HK-2 (cell line): ENCODE measurements around the gene AXL.
"Not testable (repeated sequence)": the region's sequence is repeated elsewhere in the genome, so short reads cannot be mapped to it uniquely, and the experiment has no call there.

Experiments
- DNase-seq: peaks from one replicate; pipeline ENCODE4 v3.0.0-alpha.2; 2018; ENCODE audit not compliant: unreplicated experiment

AXL gene

GRCh38 chr19:41206926-41207750 is 11.9 kb upstream of the AXL start:
- DNase-seq = no peak

DNA sequence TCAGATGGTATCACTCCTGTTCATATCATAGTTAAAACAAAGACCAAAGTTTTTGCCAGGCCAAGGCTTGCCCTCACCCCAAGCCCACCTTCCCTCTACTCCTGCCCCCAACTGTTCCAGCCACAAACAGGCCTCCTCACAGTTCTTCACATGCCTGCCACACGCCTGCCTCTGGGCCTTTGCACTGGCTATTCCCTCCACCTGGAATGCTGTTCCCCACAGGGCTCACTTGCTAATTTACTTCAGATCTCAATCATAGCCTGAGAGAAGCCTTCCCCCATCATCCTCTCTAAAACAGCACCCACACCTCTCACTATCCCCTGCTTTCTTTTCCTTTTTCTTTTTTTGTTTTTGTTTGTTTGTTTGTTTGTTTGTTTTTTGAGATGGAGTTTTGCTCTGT is 4.9 kb upstream of the AXL start:
- DNase-seq = no peak

- DNase-seq = no peak
Observed at GRCh38 chr19:41217741-41218140, 1.3 kb upstream of the AXL start.

DNA sequence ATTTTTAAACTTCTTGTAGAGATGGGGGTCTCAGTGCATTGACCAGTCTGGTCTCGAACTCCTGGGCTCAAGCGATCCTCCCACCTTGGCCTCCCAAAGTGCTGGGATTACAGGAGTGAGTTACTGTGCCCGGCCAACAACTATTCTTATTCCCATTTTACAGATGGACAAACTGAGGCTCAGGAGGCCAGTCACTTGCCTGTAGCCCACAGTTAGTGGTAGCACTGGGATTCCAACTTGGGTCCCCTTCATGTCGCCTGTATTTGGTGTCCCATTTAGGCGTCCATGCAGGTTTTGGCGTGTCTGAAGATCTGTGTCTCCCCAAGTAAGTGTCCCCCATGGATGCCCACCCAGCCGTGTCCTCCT is 791 bp upstream of the AXL start:
- DNase-seq = no peak

DNA sequence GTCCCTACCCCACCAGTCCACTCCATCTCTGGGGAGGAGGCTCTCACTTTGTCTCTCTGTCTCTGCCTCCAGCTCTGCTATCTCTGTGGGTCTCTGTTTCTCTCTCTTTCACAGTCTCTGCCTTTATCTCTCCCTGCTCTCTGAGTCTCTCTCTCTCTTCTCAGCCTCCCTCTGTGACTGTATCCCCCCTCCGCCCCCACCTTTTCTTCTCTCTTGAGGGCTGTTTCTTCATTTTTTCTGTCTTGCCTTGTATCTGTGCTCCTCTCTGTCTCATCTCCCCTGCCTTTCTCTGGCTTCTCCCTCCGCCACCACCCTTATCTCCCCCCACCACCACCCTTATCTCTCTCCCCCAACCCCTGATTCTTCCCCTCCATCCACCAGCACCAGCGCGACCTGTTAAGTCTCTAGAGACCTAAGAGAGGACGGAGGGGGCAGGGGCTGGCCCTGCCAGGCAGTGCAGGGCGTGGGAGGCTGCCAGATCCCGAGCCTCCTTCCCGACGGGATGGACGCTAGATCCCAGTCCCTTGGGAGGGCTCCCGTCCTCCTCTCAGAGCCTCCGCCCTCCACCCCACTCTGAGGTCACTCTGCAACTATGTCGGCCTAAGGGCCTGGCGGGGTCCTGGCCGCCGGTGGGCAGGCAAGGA is 1.0 kb downstream of the AXL start:
- peak; percentile 61 for DNase-seq

DNA sequence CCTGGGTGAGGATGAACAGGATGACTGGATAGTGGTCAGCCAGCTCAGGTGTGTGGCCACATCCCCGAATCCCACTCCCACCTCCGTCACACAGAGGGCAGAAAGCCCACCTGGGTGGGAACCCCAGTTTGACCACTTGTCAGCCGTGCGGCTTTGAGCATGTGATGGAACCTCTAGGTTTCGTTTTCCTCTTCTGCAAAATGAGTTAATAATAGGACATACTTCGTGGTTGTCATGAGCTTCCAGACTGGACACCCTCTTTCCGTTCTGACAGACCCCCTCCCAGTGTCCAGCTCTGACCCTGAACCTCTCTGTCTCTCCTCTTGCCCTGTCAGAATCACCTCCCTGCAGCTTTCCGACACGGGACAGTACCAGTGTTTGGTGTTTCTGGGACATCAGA is 1.8 kb downstream of the AXL start:
- DNase-seq = no peak

GRCh38 chr19:41221514-41222205 is 2.6 kb downstream of the AXL start:
- DNase-seq = no peak

GRCh38 chr19:41222240-41222639 is 3.2 kb downstream of the AXL start:
- DNase-seq = no peak

GRCh38 chr19:41223431-41224234 is 4.6 kb downstream of the AXL start:
- peak; percentile 92 for DNase-seq

DNA sequence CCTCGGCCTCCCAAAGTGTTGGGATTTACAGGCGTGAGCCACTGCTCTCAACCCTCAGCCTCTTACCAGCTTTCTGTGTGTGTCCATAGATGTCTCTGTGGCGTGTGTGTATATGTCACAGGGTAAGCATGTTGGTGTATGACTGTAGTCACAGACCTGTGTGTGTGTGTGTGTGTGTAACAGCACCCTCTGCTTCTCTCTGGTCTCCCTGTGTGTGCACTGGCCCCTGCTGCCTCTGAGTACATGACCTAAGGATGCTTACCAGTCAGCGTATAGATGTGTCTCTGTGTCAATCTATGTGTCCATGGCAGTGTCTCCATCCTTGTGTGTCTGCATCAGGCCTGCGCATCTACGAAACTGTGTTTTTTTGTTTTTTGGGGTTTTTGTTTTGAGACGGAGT is 5.6 kb downstream of the AXL start:
- DNase-seq = no peak

DNA sequence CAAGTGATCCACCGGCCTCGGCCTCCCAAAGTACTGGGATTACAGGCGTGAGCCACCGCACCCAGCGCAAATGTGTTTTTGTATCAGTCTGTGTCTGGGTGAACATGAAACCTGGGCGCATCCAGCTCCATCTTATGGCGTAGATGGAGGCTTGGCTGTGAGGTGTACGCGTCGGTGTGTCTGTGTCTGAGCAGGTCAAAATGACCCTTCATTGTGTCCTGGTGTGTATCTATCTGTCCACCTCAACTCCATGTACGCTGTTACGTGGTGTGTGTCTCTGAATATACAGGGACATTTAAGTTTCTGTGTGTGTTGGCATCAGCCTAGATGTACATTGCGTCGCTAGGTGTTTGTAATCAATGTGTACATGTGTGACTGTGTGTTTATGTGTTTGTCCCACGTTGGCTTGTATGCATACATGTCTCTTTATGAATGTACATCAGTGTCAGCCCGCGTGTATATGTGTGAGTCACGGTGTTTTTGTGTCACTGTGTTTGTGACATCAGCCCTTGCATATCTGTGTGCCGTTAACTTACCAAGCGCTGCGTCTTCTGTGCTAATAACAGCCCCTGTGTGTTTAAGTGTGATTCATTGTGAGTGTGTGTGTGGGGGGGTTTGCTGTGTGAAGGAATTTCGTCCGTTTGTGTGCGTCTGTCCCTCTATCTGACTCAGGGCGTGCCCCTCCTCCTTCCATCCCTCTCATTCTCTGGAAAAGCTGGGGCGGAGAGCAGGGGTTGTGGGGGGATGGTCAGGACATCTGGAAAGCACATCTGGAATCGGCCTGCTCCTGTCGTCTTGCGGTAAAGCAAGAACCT is 6.4 kb downstream of the AXL start:
- DNase-seq = peak; percentile 93

DNA sequence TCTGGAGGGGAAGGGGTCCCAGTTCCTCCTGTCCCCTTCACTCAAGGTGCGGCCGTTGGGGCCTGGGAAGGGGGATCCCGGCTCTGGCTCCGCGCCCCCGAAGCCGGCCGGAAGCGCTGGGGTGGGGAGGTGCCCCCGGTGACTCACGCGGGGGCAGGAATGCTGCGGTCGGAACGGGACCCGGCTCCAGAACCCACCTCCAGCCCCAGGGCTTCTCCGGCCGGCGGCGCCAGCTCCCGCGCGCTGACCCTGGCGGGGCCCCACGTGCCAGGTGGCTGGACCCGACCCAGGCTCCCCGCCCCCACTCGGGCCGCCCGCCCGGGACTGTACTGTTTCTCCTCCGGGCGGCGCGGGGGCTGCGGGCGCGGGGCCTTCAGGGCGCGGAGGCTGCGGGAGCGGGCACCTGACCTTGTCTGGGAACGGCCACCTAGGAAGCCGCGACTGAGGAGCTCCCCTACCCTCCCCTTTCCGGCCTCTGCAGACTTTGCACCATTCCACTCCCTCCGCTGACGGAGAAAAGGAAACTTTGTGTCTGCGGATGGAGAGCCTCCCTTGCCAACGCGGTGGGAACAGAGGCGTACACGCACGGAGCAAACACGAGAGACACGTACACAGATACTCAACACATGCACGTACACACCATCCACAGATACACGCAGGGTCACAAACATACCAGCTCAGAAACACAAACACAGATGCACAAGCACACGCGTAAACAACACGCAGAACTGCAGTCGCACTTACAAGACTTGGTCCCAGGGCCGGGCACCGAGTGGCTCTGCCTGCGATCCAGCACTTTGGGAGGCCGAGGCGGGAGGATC is 7.2 kb downstream of the AXL start:
- peak; percentile 95 for DNase-seq

DNA sequence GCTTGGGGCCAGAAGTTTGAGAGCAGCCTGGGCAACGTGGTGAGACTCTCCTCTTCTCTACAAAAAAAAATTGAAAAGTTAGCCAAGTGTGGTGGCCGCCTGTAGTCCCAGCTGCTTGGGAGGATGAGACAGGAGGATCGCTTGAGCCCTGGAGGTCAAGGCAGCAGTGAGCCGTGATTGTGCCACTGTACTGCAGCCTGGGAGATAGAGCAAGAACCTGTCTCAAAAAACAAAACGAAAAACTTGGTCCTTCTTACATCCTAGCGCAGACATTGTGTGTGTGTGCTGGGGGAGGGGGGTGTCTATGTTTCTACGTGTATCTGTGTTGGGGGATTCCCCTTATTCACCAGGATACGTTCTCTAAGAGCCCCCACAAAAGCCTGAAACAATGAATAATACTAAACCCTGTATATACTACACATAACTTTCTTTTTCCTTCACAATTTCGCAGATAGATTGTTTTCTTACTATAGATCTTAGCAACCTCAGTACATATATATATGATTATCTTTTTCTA is 7.9 kb downstream of the AXL start:
- DNase-seq = no peak

- no peak for DNase-seq
Observed at GRCh38 chr19:41228486-41228885, 9.5 kb downstream of the AXL start.

- DNase-seq = not testable (repeated sequence)
Observed at GRCh38 chr19:41229338-41229737, 10.3 kb downstream of the AXL start.

DNA sequence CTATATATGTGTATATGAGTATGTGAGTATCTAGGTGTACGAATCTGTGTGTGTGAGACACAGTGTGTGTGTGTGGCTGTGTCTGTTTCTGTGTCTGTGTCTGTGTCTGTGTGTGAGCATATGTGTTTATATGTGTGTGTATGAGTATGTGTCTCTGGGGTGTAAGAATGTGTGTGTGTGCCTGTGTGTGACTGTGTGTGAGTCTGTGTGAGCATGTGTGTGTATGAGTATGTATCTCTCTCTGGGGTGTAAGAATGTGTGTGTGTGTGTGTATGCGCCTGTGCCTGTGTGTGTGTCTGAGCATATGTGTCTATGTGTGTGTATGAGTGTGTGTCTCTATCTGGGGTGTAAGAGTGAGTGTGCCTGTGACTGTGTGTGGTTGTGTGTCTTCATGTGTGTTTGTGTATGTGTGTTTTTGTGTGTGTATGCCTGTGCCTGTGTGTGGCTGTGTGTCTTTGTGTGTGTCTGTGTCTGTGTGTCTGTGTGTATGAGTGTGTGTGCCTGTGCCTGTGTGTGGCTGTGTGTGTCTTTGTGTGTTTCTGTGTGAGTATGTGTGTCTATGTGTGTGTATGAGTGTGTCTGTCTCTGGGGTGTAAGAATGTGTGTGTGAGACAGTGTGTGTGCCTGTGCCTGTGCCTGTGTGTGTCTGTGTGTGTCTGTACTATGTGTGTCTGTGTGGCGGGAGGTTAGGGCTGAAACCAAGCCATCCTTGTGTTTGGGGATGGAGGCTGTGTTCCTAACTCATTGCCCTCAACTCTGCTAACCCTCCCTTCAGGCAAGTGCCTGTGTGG is 11.2 kb downstream of the AXL start:
- no peak for DNase-seq

DNA sequence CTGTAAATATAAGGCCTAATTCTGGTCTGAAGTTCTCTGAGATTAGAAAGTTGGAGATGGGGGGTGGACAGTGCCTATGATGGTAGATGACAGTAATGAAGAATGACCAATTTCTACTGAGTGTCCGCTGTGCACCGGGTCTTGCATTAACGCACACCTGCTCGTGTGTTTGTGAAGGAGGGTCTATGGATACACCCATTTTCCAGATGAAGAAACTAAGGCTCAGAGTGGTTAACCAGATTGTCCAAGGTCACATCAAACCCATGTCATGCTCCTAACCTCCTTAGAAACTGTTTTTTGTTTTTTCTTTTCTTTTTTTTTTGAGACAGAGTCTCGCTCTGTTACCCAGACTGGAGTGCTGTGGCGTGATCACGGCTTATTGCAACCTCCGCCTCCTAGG is 13.7 kb downstream of the AXL start:
- no peak for DNase-seq

DNA sequence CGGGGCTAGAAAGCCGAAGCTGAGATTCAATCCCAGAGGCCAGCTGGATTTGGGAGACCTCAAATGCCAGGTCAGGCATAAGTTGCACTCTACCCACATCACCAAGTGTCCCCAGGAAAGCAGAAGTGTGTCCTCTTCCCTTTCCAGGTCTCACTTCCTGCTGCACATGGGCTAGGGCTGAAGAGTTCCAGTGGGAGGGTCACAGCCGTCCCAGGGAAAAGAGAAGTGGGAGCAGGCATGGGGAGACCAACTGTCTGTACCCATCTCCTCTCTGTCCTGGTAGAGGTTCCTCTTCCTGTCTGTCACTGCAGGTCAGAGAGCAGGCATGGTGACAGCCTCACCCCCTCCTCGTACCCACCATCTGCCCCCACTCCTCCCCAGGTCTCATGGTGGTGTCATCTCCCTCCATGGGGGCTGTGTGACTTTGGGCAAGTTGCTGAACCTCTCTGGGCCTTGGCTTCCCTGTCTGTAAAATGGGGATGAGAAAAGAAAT is 14.8 kb downstream of the AXL start:
- DNase-seq = no peak

DNA sequence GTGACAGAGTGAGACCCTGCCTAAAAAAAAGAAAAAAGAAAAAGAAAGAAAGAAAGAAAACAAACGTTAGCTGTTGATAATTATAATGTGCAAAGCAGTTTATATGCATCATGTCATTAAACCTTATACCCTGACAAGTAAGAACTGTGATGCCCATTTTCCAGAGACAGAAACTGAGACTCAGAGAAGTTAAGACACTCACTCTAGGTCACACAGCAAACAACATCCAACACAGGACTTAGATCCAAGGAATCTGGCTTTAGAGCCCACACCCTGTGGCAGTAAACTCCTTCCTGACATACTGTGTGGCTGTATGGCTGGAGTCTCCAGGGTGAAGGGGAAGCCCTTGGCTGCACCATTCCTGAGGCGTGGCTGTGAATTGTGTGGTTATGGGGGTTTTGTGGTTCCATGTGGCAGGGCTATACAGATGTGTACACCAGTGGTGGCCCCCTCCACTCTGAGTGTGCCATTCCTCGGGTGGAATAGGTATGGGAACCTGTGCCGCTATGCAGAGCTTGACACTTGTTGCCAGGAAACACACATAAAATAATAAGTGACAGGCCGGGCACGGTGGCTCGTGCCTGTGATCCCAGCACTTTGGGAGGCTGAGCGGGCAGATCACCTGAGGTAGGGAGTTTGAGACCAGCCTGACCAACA is 15.6 kb downstream of the AXL start:
- DNase-seq = no peak
